ENCODE measurements around the gene MOSPD2. TPM values are rescaled to one million over a fixed set of nuclear protein-coding genes. Genes with fewer than 3 reads are reported as not detected.

The MOSPD2 gene
- total RNA-seq, 2 donors from 2014 or later = 6.3 to 12.5 TPM

DNA sequence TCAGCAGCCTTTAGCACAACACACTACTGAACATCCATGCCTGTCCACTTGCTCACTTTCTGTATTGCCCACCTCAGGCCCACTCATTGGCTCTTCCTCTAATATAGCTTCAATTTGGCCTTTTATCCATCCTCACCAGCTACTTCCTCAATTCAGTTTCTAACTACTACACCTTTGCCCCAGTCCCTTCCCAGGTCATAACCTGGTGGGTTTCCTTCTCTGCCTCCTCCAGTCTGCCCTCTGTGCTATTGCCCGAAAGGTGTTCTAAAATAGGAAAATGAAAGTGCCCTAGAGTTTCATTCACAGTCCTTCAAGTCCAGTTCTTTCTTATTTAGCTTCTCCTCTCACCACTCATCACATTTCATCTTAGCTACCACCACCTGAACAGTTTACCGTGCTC is 23.1 kb downstream of the MOSPD2 start:
- intact Hi-C loops (cut with DNase I) = no loop called here
- no peaks in the 10 kb centered on the region for H3K4me1 ChIP-seq
- WGBS, 2 donors = 93 to 95% methylated on average over 2 of the region's 2 CpGs
- DNase-seq (no peak), ATAC-seq (no peak)
- no peak overlapping the region for H3K4me3 ChIP-seq
- H3K27ac ChIP-seq = no peak overlapping the region
- no peak for TF ChIP-seq POLR2A (IDR thresholded peaks at IDR 0.05)
- TF ChIP-seq, protein P1, sequence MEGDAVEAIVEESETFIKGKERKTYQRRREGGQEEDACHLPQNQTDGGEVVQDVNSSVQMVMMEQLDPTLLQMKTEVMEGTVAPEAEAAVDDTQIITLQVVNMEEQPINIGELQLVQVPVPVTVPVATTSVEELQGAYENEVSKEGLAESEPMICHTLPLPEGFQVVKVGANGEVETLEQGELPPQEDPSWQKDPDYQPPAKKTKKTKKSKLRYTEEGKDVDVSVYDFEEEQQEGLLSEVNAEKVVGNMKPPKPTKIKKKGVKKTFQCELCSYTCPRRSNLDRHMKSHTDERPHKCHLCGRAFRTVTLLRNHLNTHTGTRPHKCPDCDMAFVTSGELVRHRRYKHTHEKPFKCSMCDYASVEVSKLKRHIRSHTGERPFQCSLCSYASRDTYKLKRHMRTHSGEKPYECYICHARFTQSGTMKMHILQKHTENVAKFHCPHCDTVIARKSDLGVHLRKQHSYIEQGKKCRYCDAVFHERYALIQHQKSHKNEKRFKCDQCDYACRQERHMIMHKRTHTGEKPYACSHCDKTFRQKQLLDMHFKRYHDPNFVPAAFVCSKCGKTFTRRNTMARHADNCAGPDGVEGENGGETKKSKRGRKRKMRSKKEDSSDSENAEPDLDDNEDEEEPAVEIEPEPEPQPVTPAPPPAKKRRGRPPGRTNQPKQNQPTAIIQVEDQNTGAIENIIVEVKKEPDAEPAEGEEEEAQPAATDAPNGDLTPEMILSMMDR (IDR thresholded peaks at IDR 0.05) = no peak
- H3K36me3 ChIP-seq (replicated peaks in 1 of 2; ENCODE audit: insufficient read depth in 1 of 2, low read depth in 2 of 2) = no peaks in the 10 kb centered on the region
- H3K9me3 ChIP-seq = no peaks in the 10 kb centered on the region
- H3K27me3 ChIP-seq = no peaks in the 10 kb centered on the region

DNA sequence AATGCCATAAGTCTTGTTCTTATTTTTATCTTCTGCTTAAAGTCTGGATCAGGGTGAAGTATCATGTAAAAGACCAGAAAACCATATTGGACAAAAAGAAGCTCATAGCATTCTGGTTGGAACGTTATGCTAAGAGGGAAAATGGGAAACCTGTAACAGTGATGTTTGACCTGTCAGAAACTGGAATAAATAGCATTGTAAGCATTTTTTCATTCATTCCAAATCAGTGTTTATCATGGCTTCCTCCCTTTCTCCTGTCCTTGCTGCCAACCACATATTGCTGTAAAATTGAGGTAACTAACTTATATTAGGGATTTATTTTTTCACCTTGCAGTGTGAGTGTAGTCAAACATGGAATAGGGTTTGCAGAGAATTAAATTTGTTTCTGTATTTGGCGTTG is 23.8 kb downstream of the MOSPD2 start:
- whole genome bisulfite sequencing, 2 donors = 75 to 89% methylated on average over 2 of the region's 2 CpGs
- H3K36me3 ChIP-seq (replicated peaks in 1 of 2; ENCODE audit: insufficient read depth in 1 of 2, low read depth in 2 of 2) = no peaks in the 10 kb centered on the region
- intact Hi-C loops (cut with DNase I) = no loop called here
- ATAC-seq (no peak), DNase-seq (no peak)
- H3K4me3 ChIP-seq = no peak overlapping the region
- no peaks in the 10 kb centered on the region for H3K9me3 ChIP-seq
- H3K4me1 ChIP-seq = no peaks in the 10 kb centered on the region
- no peak overlapping the region for H3K27ac ChIP-seq
- TF ChIP-seq, protein P1 (IDR thresholded peaks at IDR 0.05) = no peak
- no peak for TF ChIP-seq POLR2A (IDR thresholded peaks at IDR 0.05)
- H3K27me3 ChIP-seq = no peaks in the 10 kb centered on the region

DNA sequence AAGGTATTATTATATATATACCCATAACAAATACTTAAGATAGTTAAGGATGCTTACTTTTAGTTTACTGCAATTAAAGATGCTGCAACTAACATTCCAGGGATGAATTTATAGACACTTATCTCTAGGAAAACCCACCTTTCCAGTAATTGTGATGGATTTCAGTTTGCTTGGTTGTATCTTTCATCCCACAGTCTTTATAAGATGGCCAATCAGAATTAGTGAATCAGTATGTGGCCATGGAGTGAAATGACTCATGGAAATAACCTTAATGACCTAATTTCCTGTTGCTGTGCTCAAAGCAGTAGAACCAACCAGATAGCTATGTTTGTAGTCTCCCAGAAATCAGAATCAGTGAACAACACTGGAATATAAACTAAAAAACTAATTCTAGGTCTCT is 26.4 kb downstream of the MOSPD2 start:
- Histone ChIP-seq H3K4me1 (no peaks in the 10 kb centered on the region), H3K9me3 (no peaks in the 10 kb centered on the region), H3K36me3 (replicated peaks in 1 of 2; ENCODE audit: insufficient read depth in 1 of 2, low read depth in 2 of 2) (no peaks in the 10 kb centered on the region), H3K27ac (no peak overlapping the region), H3K4me3 (no peak overlapping the region), H3K27me3 (no peaks in the 10 kb centered on the region)
- intact Hi-C loops (cut with DNase I) = no loop called here
- ATAC-seq (no peak), DNase-seq (no peak)
- TF ChIP-seq, protein P1 (IDR thresholded peaks at IDR 0.05) = no peak
- no peak for TF ChIP-seq POLR2A (IDR thresholded peaks at IDR 0.05)

DNA sequence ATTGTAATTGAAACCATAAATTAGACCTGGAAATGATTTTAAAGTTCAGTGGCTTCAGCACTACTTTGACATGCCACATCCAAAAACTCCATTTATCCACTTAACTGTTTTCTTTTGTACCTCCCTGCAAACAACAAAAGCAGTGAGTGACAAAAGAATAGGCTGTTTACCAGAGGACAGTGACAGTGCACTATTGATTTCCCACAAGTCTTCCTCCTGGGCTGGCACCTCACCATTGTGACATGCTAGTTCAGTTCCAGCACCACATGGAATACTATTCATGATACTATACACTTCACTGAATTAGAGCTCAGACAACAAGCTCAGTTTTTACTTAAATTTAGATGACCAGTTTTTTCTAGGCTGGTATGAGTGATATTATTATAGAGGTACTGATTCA is 29.3 kb downstream of the MOSPD2 start:
- Histone ChIP-seq H3K4me3 (no peak overlapping the region), H3K4me1 (no peaks in the 10 kb centered on the region), H3K9me3 (no peaks in the 10 kb centered on the region), H3K36me3 (replicated peaks in 1 of 2; ENCODE audit: insufficient read depth in 1 of 2, low read depth in 2 of 2) (no peaks in the 10 kb centered on the region), H3K27me3 (no peaks in the 10 kb centered on the region), H3K27ac (no peak overlapping the region)
- intact Hi-C loops (cut with DNase I) = no loop called here
- no peak for DNase-seq
- ATAC-seq = no peak
- TF ChIP-seq POLR2A (IDR thresholded peaks at IDR 0.05) = no peak
- TF ChIP-seq, protein P1 (IDR thresholded peaks at IDR 0.05) = no peak

DNA sequence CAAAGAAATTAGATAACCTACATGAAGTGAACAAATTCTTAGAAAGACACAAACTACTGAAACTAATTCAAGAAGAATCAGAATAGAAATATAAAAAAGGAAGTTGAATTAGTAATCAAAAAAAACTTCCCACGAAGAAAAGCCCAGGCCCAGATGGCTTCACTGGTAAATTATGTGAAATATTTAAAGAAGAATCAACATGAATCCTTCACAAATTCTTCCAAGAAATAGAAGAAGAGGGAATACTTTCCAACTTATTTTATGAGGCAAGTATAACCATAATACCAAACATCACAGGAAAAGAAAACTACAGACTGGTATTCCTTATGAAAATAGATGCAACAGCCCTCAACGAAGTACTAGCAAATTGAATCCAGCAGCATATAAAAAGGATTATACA is 30.7 kb downstream of the MOSPD2 start:
- Histone ChIP-seq H3K4me1 (no peaks in the 10 kb centered on the region), H3K9me3 (no peaks in the 10 kb centered on the region), H3K27me3 (no peaks in the 10 kb centered on the region), H3K27ac (no peak overlapping the region), H3K36me3 (replicated peaks in 1 of 2; ENCODE audit: insufficient read depth in 1 of 2, low read depth in 2 of 2) (no peaks in the 10 kb centered on the region), H3K4me3 (no peak overlapping the region)
- DNase-seq = no peak
- TF ChIP-seq, protein P1 (IDR thresholded peaks at IDR 0.05) = no peak
- no peak for TF ChIP-seq POLR2A (IDR thresholded peaks at IDR 0.05)
- 88 to 90% methylated on average over 2 of the region's 2 CpGs for WGBS, 2 donors
- no peak for ATAC-seq
- intact Hi-C loops (cut with DNase I) = no loop called here

Data from body of pancreas (tissue), 4 donors.